K562 (cell line): Measurements from ENCODE around the gene CEP250. TPM values are rescaled to one million over a fixed set of nuclear protein-coding genes. Genes with fewer than 3 reads are reported as not detected.
A peak's percentile ranks its signal among the peaks of the same experiment; 100 is the strongest.

Experiments
- EP400 ChIP-seq: fragments of 450-650 bp; IDR thresholded peaks from 2 replicates; pipeline ENCODE4 v1.6.1; 2017; ENCODE audit warnings: antibody characterized with exemption, mild to moderate bottlenecking, moderate library complexity
- GMEB1 ChIP-seq: fragments of 250-450 bp; sonication (Bioruptor Pico); IDR thresholded peaks from 2 replicates; pipeline ENCODE4 v1.4.0; 2020; ENCODE audit warnings: mild to moderate bottlenecking
- HOXB6 ChIP-seq: fragments of 250-450 bp; sonication (Bioruptor Pico); IDR thresholded peaks from 2 replicates; pipeline ENCODE4 v1.5.1; 2022; ENCODE audit warnings: mild to moderate bottlenecking, borderline replicate concordance
- MBD2 ChIP-seq: sonication (generic); IDR thresholded peaks from 2 replicates; pipeline ENCODE4 v1.6.1; 2016; ENCODE audit warnings: low read depth, borderline replicate concordance
- MTA3 ChIP-seq: fragments of 450-650 bp; formaldehyde crosslinking; IDR thresholded peaks from 2 replicates; pipeline ENCODE4 v1.6.1; 2017; ENCODE audit warnings: mild to moderate bottlenecking, borderline replicate concordance
- NFATC3 ChIP-seq: fragments of 450-650 bp; IDR thresholded peaks from 2 replicates; pipeline ENCODE4 v1.6.1; 2017; ENCODE audit warnings: mild to moderate bottlenecking
- PHB2 ChIP-seq: fragments of 450-650 bp; IDR thresholded peaks from 2 replicates; pipeline ENCODE4 v1.6.1; 2017; ENCODE audit warnings: low read depth
- TCF15 ChIP-seq: fragments of 250-450 bp; sonication (Bioruptor Pico); IDR thresholded peaks from 2 replicates; pipeline ENCODE4 v1.8.0; 2022; ENCODE audit warnings: moderate library complexity, mild to moderate bottlenecking, inconsistent platforms
- ZKSCAN3 ChIP-seq: fragments of 250-450 bp; sonication (Bioruptor Pico); IDR thresholded peaks from 2 replicates; pipeline ENCODE4 v1.4.0; 2020
- polyA plus RNA-seq, 8 experiments: library from polyadenylated mRNA; depleted of rRNA in 4 of 8; stranded (reverse) in 5 of 8; unstranded in 3 of 8; fragments of >200 nt; fragmentation: Nextera tagmentation in 2 of 8; fragmentation: Illumina TruSeq in 1 of 8; extraction: Ambion mirVana in 2 of 8; extraction: Trizol in 1 of 8; gene quantifications; 2 replicates each; pipeline versions ENCODE4 v1.2.1 to v1.2.3, GENCODE V29; 2011 to 2014; ENCODE audit warnings: inconsistent platforms in 1 of 8, missing spikeins in 1 of 8
- total RNA-seq, 7 experiments: library from RNA; depleted of rRNA in 6 of 7; stranded (reverse); fragments of >200 nt in 6 of 7; fragmentation: Illumina TruSeq in 2 of 7; extraction: Trizol in 2 of 7; gene quantifications; 2 replicates each; pipeline versions ENCODE4 v1.2.1 to v1.2.3, GENCODE V29; 2011 to 2021; ENCODE audit warnings: low replicate concordance in 1 of 7
- TF ChIP-seq, protein P1 (sequence below): IDR thresholded peaks from 2 replicates; pipeline ENCODE4 v1.6.1; 2012; ENCODE audit warnings: low read depth, low read length, improper control_type of control experiment, borderline replicate concordance

CEP250 gene
- total and polyA plus RNA-seq, 9 of the 15 experiments (the other 6 are each of a cell fraction or from before 2014, with no cell fraction given) = 2.5 to 41.9 (median 20.5) TPM

DNA sequence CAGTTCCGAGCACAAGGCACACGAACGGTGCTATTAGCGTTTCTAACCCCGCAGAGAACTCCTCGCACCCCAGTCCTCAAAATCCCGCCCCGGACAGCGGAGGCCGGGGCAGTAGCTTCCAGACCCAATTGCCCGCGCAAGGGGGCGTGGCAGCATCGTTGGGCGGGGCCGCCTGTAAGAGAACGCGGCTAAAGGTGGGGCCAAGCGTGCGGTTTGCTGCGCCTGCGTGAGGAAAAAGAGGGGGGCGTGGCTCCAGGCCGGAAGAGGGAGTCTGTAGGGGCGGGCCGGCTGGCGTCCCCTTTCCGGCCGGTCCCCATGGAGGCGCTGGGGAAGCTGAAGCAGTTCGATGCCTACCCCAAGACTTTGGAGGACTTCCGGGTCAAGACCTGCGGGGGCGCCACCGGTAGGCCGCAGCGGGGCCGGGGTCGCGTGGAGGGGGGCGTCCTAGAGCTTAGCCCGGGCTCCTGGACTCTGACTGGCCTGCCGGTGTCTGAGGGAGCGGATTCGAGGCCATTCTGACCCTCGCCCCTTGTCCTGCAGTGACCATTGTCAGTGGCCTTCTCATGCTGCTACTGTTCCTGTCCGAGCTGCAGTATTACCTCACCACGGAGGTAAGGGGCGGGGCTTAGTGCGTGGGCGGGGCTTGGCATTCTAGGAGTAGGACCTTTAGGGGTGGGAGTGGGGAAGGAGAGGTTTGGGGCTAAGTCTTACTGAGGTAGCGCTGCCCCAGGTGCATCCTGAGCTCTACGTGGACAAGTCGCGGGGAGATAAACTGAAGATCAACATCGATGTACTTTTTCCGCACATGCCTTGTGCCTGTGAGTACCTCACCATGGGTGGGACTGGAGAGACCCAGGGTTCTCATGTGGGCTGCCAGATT lies 86.6 kb downstream of the CEP250 start, which contains the start of gene ERGIC3 (continued):
- TF ChIP-seq GMEB1 (no peak), TCF15 (CRISPR knock-in tag) (no peak), HOXB6 (CRISPR knock-in tag) (no peak), ZKSCAN3 (CRISPR knock-in tag) (no peak), MTA3 (no peak; the same call in 1 of the 2 replicates), EP400 (peak; percentile 91), PHB2 (no peak), NFATC3 (no peak), MBD2 (peak; percentile 51; the same call in 1 of the 2 replicates)
- TF ChIP-seq, protein P1, sequence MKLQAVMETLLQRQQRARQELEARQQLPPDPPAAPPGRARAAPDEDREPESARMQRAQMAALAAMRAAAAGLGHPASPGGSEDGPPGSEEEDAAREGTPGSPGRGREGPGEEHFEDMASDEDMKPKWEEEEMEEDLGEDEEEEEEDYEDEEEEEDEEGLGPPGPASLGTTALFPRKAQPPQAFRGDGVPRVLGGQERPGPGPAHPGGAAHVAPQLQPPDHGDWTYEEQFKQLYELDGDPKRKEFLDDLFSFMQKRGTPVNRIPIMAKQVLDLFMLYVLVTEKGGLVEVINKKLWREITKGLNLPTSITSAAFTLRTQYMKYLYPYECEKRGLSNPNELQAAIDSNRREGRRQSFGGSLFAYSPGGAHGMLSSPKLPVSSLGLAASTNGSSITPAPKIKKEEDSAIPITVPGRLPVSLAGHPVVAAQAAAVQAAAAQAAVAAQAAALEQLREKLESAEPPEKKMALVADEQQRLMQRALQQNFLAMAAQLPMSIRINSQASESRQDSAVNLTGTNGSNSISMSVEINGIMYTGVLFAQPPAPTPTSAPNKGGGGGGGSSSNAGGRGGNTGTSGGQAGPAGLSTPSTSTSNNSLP = no peak
